SIG-M5 (cell line): ENCODE measurements around the gene ZNF148.
"Not testable (repeated sequence)": the region's sequence is repeated elsewhere in the genome, so short reads cannot be mapped to it uniquely, and the experiment has no call there.

Experiments
- DNase-seq: peaks from one replicate; lab custom pipeline; 2025; lab: John Stamatoyannopoulos, UW

The ZNF148 gene

GRCh38 chr3:125374501-125374995 is 577 bp downstream of the ZNF148 start:
- no peak for DNase-seq

GRCh38 chr3:125367403-125368230 is 7.5 kb downstream of the ZNF148 start:
- DNase-seq = no peak

- DNase-seq = no peak
Observed at GRCh38 chr3:125366132-125366531, 9.0 kb downstream of the ZNF148 start.

- no peak for DNase-seq
Observed at GRCh38 chr3:125359700-125360099, 15.4 kb downstream of the ZNF148 start.

GRCh38 chr3:125358923-125359322 is 16.2 kb downstream of the ZNF148 start:
- no peak for DNase-seq

GRCh38 chr3:125357837-125358236 is 17.3 kb downstream of the ZNF148 start:
- no peak for DNase-seq

GRCh38 chr3:125357032-125357658 is 18.0 kb downstream of the ZNF148 start:
- DNase-seq = no peak

- no peak for DNase-seq
Observed at GRCh38 chr3:125356140-125357026, 18.7 kb downstream of the ZNF148 start.

GRCh38 chr3:125353659-125354058 is 21.5 kb downstream of the ZNF148 start:
- DNase-seq = no peak

- DNase-seq = no peak
Observed at GRCh38 chr3:125353128-125353527, 22.0 kb downstream of the ZNF148 start.

- no peak for DNase-seq
Observed at GRCh38 chr3:125351814-125352456, 23.2 kb downstream of the ZNF148 start.

- DNase-seq = no peak
Observed at GRCh38 chr3:125351152-125351551, 24.0 kb downstream of the ZNF148 start.

- DNase-seq = no peak
Observed at GRCh38 chr3:125350597-125350996, 24.5 kb downstream of the ZNF148 start.

- DNase-seq = no peak
Observed at GRCh38 chr3:125349556-125350165, 25.5 kb downstream of the ZNF148 start.

- DNase-seq = no peak
Observed at GRCh38 chr3:125349055-125349454, 26.1 kb downstream of the ZNF148 start.

- not testable (repeated sequence) for DNase-seq
Observed at GRCh38 chr3:125343367-125343766, 31.8 kb downstream of the ZNF148 start.

GRCh38 chr3:125340121-125340520 is 35.0 kb downstream of the ZNF148 start:
- DNase-seq = no peak

- DNase-seq = no peak
Observed at GRCh38 chr3:125337506-125337905, 37.6 kb downstream of the ZNF148 start.

GRCh38 chr3:125334675-125335560 is 40.2 kb downstream of the ZNF148 start:
- DNase-seq = peak; percentile 21

- DNase-seq = no peak
Observed at GRCh38 chr3:125332504-125332903, 42.6 kb downstream of the ZNF148 start.
